AG09309 (cell line): Measurements from ENCODE around the gene ADGRB2.

Experiments used
- DNase-seq: peaks from one replicate; pipeline ENCODE4 v3.0.0-alpha.2; 2010; ENCODE audit warnings: low read depth
- H3K4me3 ChIP-seq: 2 replicates; pipeline ENCODE4 v1.5.1; 2011; ENCODE audit warnings: mild to moderate bottlenecking, low read depth, low read length, moderate library complexity; ENCODE audit not compliant: control insufficient read depth
- CTCF ChIP-seq: IDR thresholded peaks from 2 replicates; pipeline ENCODE4 v1.5.1; 2011; ENCODE audit warnings: mild to moderate bottlenecking, low read depth, low read length, inconsistent platforms; ENCODE audit not compliant: insufficient read depth, control insufficient read depth; ENCODE audit errors: missing control alignments

The ADGRB2 gene

GRCh38 chr1:31679091-31679490 is 85.0 kb downstream of the ADGRB2 start:
- no peak for TF ChIP-seq CTCF
- H3K4me3 ChIP-seq: no peak overlapping the region
- no peak for DNase-seq

- no peak for DNase-seq
- no peak overlapping the region for H3K4me3 ChIP-seq
- no peak for TF ChIP-seq CTCF
Observed at GRCh38 chr1:31678681-31679080, 85.5 kb downstream of the ADGRB2 start.

- DNase-seq: no peak
- H3K4me3 ChIP-seq: no peak overlapping the region
Observed at GRCh38 chr1:31677949-31678348, 86.2 kb downstream of the ADGRB2 start.

GRCh38 chr1:31677401-31677800 is 86.7 kb downstream of the ADGRB2 start:
- TF ChIP-seq CTCF: no peak
- DNase-seq: no peak
- H3K4me3 ChIP-seq: no peak overlapping the region

More at GRCh38 chr1:31677949-31678348, 86.2 kb downstream of the ADGRB2 start:
- TF ChIP-seq CTCF: no peak
